Left lobe of liver (tissue), 2 donors: Measurements from ENCODE around the gene CREBBP. TPM values are rescaled to one million over a fixed set of nuclear protein-coding genes. Genes with fewer than 3 reads are reported as not detected.

ENCODE experiments used
- ATAC-seq: fragments of 200-7000 bp; cut with Tn5 transposase; one replicate; pipeline ENCODE4 v1.9.1; 2020; ENCODE audit warnings: mild to moderate bottlenecking, moderate library complexity
- DNase-seq: peaks from one replicate; pipeline ENCODE4 v3.0.0-alpha.2; 2020; ENCODE audit warnings: low spot score
- total RNA-seq: library from RNA; stranded (reverse); gene quantifications from one replicate; pipeline ENCODE4 v1.2.1, GENCODE V29; 2021
- donor health status: DM: no; HTN: no; CAD: no; lungs with moderate emphysema.
- donor health status: DM: no; HTN: yes; CAD: no.

Gene CREBBP
- total RNA-seq, 1 donor from 2014 or later: 30.3 TPM

DNA sequence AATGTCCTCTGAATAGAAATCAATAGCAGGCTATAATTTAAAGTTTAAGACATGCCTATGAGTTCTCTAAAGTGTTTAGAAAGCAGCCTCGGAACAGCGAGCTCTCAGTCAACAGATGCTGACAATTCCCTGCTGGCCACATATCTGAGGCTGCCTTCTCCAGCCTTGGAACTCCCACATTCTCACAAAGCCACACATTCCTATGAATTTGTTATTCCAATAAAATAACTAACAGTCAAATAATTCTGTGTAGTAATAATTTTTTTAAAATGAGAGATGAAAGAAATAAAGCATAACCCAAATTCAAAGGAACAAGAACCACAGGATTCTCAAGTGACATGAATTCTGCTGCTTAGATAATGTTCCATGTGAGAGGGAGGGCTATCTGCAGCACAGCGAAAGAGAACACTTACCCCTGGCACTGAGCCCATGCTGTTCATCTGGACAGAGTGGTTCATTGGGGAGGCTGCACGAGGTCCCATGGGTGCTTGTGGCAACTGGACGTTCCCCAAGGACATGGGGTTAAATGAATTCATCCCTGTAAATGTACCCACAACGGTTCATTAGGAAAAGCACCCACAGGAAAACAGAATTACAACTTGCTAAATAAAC lies 106.3 kb downstream of the CREBBP start:
- DNase-seq (no peak), ATAC-seq (peak; percentile 27)

DNA sequence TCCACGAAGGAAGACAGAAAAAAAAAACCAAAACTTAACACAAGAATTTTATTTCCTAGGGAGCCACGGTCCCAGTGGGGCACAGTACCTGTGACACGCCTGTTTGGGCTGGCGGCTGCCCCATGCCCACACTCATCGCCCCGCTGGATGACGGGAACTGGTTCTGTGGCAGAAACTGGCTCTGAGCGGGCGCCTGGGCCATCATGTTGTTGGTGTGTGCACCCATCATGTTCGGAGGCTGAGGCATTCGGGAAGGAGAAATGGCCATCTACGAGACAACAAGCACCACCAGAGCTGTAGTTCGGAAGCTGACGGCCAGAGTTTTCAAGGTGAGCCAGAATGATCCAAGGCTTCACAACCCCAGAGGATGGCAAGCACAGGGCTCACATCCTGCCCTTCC lies 106.8 kb downstream of the CREBBP start:
- ATAC-seq (no peak), DNase-seq (no peak)

DNA sequence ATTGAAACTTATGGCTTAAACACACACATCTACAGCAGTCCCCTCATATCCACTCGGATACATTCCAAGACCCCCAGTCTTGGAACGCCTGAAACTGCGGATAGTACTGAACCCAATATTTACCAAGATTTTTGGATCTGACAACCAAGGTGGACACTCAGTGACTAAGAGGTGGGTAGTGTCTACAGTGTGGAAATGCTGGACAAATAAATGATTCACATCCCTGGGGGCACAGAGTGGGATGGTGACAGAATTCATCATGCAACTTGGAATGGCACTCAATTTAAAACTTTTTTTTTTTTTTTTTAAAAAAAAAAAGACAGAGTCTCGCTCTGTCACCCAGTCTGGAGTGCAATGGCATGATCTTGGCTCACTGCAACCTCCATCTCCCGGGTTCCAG lies 109.0 kb downstream of the CREBBP start:
- DNase-seq: no peak

DNA sequence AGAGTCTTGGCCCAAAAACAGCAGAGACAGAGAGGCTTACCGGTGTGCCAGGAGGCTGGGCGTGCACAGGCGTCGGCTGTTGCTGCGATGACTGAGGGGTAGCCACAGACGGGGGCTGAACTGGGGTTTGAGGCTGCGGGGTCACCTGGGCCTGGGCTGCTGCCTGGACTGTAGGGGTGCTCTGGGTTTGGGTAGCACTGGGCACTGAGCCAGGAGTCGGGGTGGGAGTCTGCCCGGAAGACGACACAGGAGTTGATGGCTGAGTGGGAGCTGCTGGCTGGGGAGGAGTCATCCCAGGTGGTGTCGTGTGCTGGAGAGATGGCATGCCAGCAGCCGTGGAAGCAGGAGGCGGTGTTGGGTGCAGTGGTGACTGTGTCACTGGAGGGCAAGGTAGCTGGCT lies 110.0 kb downstream of the CREBBP start:
- no peak for ATAC-seq
- no peak for DNase-seq

More for the DNA sequence above, 109.0 kb downstream of the CREBBP start:
- ATAC-seq: no peak

DNA sequence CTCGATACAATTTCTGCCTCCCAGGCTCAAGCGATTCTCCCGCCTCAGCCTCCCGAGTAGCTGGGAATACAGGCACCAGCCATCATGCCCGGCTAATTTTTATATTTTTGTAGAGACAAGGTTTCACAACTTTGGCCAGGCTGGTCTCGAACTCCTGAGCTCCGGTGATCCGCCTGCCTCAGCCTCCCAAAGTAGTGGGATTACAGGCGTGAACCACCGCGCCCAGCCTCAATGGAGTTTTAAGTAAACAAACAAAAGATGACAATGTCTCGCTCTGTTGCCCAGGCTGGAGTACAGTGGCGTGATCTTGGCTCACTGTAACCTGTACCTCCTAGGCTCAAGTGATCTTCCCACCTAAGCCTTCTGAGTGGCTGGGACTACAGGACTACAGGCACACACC lies 110.6 kb downstream of the CREBBP start:
- DNase-seq: no peak

DNA sequence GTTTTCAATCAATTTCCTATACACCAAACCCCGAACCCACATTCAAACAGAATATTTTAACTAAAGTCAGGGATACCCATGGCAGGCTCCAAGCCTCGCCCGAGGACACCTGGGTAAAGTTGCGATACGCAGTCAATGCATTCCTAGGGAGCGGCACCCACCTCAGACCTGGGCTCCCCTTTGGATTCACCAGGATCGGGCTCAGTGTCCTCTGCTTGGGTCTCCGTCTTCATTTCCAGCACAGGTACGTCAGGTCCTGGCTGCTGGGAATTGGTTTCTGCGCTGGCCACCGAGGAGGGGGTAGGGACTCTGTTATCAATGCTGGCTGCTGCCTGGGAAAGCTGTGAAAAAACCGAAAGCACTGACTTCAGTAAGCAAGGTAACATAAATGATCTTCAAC lies 111.5 kb downstream of the CREBBP start:
- DNase-seq (no peak), ATAC-seq (no peak)

More for the DNA sequence above, 110.6 kb downstream of the CREBBP start:
- no peak for ATAC-seq

DNA sequence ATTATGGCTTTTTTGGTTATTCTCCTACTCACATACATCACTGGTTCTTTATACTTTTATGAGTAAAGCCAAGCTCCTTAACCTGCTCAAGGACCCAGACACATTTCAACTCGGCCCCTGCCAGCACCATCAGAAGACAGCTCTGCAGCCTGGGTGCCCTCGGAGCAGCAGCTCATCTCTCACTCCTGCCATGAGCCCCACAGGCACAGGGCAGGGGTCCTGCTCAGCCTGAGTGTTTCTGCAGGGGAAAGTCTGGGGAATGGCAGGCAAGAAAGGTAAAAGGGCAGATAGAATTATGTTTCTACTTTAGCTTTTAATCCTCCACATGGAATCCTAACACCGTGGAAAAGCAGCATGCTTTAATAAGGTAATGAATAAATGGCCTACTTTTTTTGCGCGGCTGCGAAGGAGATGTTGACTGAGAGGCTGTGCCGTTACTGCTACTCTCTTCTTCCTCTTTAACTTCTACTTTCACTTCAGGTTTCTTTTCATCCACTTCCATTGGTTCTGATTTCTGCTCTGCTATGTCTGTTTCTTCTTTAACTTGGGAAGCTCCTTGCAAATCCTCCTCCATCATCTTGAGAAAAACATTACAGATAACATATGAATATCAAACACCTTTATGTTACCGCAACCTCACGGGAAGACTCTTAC lies 113.1 kb downstream of the CREBBP start:
- DNase-seq: no peak

DNA sequence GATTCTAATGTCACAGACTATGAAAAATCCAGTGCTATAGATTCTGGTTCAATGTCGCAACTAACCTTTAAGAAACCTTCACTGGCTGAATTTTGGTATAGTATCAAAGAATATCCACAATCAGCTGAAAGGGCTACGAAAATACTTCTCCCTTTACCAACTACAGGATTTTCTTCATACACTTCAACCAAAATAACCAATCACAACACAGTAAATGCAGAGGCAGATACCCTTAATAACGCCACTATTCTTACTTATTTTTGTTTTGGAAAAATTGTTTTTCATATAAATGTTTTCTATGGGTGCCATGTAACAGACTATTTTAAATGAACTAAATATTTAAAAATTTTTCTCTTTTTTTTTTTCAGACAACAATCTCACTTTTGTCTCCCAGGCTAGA lies 114.3 kb downstream of the CREBBP start:
- no peak for ATAC-seq

More for the DNA sequence above, 113.1 kb downstream of the CREBBP start:
- ATAC-seq: no peak

DNA sequence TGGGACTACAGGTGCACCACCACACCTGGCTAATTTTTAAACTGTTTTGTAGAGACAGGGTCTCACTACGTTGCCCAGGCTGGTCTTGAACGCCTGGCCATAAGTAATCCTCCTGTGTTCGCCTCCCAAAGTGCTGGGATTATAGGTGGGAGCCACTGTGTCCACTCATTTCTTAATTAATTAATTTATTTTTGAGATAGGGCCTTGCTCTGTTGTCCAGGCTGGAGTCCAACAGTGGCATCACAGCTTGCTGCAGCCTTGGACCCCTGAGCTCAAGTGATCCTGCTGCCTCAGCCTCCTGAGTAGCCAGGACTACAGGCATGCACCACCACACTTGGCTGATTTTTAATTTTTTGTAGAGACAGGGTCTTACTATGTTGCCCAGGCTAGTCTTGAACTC lies 116.1 kb downstream of the CREBBP start:
- no peak for DNase-seq
- ATAC-seq: no peak

More for the DNA sequence above, 114.3 kb downstream of the CREBBP start:
- no peak for DNase-seq

DNA sequence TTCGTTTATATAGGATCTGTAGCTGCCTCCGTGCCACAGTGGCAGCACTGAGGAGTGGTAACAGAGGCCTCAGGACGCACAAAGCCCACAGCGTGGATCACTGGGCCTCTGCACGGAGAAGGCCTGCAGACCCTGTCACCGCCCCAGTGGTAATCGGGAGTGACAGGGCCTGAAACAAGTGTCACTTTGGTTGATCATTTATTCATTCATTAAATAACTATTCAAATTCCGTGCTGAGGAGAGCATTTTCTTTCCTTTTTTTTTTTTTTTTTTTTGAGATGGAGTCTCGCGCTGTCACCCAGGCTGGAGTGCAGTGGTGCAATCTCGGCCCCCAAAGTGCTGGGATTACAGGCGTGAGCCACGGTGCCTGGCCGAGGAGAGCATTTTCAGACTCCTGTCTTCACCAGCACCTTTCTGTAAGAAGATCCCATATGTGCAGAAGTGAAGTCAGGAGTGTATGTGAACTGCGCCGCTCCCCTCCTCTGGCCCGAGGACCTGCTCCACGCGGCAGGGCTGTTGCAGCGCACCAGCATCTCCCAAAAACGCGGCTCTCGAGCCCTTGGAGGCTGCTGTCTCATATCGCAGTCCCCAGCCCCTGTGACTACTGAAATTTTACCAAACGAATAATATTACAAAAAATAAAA lies 118.3 kb downstream of the CREBBP start:
- ATAC-seq: no peak

DNA sequence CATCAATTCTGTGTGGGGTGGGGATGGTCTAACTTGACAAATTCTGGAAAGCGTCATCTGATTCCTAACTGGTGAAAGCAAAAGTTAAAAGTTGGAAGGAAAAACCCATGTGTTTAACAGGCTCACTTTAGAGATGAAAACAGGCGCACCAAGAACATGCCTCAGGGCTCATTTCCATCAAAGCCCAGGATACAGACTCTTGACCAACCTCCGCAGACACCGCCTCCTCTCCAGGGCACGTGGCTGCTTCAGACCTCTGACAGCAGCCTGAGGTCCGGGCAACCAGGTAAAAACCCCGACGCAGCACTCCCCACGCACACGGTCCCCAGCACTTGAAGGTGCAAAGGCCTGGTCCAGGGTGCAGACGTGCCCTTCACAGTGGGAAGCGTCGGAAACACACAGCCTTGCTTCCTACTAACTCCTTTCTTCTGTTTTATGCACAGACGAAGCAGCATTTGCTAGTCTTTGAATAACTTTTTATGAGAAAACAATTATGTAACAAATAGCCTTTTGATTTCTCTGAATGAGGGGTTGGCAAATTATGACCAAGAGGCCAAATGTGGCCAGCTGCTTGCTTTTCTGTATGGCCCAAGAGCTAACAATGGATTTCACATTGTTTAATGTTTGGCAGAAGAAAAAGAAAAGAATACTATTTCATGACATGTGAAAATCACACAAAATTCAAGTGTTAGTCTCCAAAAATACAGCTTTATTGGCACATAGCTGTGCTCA lies 119.0 kb downstream of the CREBBP start:
- DNase-seq (no peak), ATAC-seq (no peak)

More for the DNA sequence above, 118.3 kb downstream of the CREBBP start:
- no peak for DNase-seq

DNA sequence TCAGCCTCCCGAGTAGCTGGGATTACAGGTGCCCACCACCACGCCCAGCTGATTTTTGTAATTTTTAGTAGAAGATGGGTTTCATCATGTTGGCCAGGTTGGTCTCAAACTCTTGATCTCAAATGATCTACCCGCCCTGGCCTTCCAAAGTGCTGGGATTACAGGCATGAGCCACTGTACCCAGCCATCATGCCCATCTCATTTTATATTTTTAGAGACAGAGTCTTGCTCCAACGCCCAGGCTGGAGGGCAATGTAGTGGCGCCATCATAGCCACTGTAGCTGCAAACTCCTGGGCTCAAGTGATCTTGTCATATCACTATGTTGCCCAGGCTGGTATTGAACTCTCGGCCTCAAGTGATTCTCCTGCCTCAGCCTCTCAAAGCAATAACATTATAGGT lies 120.0 kb downstream of the CREBBP start:
- no peak for DNase-seq
- no peak for ATAC-seq

DNA sequence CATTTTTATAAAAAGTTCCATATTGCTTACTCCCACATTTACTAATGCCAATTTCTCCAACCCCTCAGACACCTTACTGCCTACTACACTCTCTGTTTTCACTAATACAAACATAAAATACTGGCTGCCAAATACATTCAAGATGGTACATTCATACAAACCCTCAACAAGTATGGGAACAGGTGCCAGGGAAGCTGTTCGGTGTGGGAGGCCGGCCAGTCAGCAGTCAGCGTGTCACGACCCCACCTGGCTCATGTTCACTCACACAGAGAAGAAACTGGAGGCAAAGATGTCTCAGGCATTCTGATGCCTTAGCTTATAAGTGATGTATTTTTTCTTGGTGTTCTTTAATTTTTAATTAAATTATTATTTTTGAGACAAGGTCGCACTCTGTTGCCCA lies 120.8 kb downstream of the CREBBP start:
- ATAC-seq: no peak

DNA sequence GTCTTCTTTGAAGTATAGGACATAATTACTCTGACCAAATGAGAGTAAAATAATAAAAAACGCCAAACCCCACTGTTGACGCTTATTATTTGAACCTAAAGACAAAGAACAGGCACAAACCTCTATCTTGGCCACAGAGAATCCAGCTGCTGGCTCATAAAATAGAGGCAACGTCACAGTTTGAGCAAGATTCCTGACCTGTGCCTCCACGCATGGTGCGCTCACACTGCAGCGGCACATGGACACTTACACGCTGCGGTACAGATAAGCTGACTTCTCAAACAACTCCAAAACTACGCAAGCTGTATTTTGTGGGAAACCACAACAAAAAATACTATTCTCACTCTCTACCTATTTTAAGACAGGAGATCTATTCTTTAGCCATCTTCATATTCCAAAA lies 124.4 kb downstream of the CREBBP start:
- DNase-seq (peak; percentile 61), ATAC-seq (peak; percentile 83)

More for the DNA sequence above, 120.8 kb downstream of the CREBBP start:
- no peak for DNase-seq

DNA sequence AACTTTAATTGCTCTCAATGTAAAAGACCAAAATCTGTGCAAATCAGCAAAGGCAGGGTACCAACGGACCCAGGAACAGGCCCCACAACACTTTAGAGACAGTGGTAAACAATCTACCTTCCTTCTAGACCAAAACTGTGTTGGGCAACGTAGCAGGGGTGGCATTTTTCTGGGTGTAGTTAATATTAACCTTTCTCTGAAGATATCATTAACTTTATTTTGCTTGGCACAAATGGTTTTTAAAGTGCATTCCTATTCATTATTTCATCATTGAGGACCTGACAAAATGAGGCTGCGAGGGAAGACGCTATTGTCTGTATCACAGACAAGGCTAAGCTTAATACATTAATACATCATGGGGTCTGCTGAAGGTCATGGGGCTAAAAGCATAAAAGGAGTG lies 125.3 kb downstream of the CREBBP start:
- ATAC-seq: peak; percentile 76
- DNase-seq: no peak

DNA sequence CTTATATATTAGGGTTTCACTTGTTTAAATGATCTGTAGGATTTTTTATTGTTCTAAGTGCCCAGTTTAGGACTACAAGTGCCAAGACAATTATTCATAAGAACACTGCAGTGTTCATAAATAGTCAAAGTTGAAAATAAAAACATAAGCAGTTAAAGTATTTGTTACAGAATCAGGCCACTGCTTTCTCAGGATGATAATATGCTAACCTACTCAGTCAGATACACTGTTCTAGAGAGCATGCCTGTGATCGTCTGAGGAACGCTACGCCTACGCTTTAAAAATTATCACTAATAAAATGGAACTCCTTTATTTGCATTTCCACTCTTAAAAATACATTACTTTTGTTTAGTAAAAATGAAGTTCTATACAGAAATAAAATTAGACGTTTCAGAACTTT lies 125.7 kb downstream of the CREBBP start:
- ATAC-seq (no peak), DNase-seq (no peak)

DNA sequence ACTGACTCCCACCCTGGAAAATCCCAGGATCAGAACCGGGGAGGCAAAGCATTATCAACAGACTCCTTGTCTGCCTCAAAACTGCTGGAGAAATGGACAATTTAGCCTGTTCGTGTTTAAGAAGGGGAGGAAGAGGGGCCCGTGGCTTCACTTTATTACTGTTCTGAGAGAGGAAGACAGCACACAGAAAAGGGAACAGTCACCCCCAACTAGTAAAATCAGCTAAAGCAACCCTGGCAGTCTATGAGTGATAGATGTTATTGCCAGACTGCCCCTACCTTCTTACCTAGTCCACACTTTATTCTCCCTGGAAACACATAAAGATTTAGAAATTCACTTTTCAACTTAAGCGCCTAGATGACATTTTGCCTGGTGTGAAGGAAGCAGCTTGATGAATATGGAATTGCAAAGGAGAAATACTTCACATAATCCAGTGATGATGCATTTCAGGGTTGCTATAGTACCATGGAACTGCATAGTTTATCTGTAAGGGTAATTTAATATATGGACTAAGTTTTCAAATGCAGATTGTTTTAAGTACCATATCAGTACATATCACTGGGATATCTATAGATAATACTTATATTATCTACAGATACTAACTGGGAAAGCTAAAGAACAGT lies 126.3 kb downstream of the CREBBP start:
- ATAC-seq (no peak), DNase-seq (no peak)

DNA sequence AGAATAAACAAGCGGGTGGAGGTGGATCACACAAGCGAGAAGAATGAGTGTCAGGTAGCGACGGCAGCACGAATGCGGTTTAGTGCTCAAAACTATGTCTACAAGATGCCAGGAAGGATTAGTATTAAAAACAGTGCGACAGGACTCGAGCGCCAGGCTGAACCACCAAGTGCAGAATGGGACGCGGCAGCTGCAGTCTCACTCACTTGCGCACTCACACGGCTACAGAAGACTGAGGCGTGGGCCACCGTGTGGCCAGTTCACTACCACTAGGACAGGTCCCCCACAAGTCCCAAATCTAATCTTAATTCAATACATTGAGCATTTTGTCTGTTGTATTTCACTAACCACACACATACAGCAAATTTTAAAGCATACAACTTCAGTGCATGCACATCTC lies 127.5 kb downstream of the CREBBP start:
- DNase-seq (no peak), ATAC-seq (no peak)

DNA sequence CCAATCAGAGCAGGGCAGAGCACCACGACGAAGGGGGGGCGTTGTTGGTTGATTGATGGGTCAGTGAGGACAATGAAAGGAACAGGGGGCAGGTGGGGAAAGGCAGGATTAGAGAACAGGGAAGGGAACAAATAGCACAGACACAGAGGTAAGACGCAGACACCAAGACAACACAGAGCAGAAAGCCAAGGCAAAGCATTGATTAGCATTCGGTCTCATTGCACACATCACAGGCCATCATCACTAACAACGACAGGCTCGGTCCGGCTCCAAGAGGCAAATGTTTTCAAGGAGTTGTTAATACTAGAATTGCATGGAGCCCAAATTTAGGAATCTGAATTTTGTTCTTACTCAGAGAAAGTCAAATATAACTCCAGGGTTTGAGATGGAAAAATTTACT lies 128.6 kb downstream of the CREBBP start:
- no peak for ATAC-seq
- DNase-seq: no peak

DNA sequence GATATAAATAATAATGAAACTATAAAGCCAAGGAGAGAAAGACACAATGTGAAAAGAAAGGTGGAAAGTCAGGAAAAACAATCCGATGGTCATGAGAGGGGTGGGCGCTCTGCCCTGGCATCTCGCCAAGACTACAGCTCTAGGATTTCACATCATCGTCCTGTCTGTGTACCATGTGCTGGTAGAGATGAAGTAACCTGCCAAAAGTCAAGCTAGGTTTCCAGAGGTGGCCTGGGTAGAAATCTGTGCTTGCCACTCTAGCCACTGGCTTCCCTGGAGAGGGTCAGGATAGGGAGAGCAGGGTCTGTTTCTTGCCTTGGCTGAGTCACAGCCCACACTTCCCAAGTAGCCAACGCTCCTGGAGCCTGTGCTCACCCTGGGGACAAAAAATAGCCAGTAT lies 132.2 kb downstream of the CREBBP start:
- ATAC-seq: no peak
- no peak for DNase-seq

DNA sequence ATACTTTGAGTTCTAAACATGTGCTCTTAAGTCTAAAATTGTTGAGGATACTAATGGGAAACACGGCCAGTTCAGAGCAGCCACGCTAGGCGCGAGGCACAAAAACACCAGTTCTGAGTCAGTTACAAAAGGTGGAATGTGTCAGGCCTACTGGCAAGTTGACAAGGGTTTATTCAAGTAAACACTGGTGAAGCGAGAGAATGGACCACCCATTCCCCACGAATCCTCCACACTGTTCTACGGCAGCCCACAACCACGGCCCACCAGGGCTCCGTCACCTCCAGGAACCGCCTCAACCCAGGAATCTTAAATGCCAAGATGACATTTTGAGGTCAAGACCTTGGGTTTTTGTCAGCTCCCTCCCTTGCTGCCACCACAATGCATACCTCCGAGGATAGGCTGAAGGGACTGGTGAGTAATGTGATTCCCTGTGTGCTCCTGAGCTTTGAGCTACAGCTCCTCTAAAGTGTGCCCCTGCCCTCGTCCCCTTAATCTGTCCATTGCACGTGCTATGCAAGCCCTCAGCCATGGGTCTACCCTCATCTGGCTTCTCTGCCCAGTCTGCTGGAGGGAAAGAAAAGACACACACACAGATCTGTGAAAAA lies 134.7 kb downstream of the CREBBP start:
- ATAC-seq (no peak), DNase-seq (no peak)
